Dedifferentiated amniotic fluid mesenchymal stem cell (primary cell): ENCODE measurements around the gene PITPNM3.

Source experiments
- DNase-seq: peaks from one replicate; pipeline ENCODE4 v3.0.0-alpha.2; 2016; ENCODE audit errors: extremely low spot score

Gene PITPNM3

GRCh38 chr17:6526362-6527152, 29.8 kb downstream of the PITPNM3 start:
- DNase-seq: no peak

GRCh38 chr17:6525731-6526130, 30.6 kb downstream of the PITPNM3 start:
- no peak for DNase-seq

DNA sequence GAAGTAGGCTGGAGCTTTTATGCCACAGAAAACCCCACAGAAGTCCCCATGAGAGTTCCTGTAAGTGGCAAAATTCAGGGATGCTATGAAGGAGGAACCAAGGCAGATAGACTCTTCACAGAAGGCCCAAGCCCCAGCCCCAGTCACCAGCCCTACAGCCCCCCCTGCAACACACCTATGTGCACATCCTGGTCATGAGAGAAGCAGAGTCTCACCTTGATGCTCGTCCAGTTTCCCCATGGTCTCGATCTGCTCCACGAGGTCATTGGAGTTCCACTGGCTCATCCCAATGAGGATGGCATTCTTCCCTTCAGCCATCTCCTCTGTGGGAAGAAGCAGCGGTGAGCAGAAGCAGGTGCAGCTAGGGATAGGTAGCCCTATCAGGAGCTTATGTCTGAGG, 31.2 kb downstream of the PITPNM3 start:
- DNase-seq: no peak

GRCh38 chr17:6524520-6524919, 31.8 kb downstream of the PITPNM3 start:
- DNase-seq: no peak

DNA sequence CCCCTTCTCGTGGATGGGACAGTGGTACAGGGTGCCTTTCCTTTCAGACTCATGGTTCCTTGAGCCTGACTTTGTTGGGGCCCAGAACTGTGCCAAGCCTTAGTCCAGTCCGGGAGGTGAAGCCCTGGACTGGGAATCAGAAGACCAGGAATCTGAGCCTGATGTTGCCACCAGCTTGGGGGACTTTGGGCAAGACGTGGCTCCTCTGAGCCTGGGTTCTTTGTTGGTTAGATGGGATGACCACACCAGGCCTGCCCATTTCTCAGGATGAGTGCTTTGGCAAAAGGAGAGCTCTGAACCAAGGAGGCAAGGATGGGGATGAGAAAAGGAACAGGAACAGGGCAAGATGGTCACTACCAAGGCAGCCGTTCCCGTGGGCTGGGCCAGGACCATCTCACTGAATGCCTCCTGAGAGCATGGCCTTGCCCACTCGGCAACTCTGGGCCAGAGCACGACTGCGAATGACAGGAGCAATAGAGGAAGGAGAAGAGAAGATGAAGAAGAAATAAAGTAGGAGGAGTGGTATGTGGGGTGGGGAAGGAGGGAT, 32.5 kb downstream of the PITPNM3 start:
- DNase-seq: no peak

- DNase-seq: no peak
Observed at GRCh38 chr17:6523330-6523729, 33.0 kb downstream of the PITPNM3 start.

DNA sequence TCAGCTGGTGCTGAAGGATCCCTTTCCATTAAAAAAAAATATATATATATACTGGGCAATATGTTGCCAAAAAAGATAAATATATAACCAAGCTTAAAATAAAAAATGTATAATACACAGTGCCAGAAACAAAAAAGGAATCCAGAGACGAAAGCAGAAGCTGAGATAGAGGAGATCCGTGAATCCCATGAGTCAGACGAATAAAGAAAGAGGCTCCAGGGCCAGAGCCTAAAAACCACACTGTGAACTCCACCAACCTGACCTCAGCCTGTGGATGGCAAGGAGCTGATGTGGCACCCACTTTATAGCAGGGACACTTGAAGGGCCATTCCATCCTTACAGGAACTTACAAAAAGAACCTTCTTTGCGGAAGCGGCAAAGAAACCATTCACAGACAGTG, 34.8 kb downstream of the PITPNM3 start:
- no peak for DNase-seq

GRCh38 chr17:6517062-6517461, 39.3 kb downstream of the PITPNM3 start:
- DNase-seq: no peak

DNA sequence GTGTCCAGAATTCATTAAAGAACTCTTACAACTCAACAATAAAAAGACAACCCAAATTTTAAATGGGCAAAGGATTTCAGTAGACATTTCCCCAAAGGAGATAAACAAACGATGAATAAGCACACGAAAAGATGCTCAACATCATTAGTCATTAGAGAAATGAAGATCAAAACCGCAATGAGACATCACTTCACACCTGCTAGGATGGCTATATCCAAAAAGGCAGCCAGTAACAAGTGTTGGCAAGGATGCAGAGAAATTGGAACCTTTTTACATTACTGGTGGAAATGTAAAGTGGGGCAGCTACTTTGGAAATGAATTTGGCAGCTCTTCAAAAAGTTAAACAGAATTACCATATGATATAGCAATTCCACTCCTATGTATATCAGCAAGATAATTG, 42.0 kb downstream of the PITPNM3 start:
- DNase-seq: no peak

GRCh38 chr17:6512552-6512951, 43.8 kb downstream of the PITPNM3 start:
- no peak for DNase-seq

DNA sequence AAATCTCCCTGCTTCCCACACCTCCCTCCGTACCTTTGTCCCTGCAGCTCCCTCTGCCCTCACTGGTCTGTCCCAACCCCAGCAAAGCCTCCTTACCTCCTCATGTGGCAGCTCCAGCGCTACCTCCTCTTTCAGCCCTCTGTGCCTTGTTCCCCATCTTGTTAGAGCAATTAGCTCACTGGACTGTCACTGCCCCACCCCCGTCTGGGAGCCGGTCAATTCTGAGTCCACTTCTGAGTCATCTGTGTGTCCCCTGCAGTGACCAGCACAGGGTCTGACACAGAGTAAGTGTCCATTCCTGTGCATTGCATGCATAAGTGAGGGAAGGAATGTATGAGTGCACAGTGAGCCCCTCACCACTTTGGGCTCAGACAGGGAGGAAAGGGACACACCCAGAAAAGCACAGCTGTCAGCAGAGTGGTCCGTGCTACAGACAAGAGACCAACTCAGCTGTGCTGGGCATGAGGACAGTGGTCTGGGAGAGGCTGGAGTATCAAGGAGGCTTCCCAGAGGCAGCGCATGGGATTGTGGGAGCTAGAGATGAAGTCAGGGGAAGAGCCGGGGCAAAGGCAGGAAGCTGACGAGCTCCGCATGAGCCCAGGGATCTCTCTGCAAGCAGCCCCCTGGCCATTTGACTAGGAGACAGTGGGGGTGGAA, 45.9 kb downstream of the PITPNM3 start:
- DNase-seq: no peak

DNA sequence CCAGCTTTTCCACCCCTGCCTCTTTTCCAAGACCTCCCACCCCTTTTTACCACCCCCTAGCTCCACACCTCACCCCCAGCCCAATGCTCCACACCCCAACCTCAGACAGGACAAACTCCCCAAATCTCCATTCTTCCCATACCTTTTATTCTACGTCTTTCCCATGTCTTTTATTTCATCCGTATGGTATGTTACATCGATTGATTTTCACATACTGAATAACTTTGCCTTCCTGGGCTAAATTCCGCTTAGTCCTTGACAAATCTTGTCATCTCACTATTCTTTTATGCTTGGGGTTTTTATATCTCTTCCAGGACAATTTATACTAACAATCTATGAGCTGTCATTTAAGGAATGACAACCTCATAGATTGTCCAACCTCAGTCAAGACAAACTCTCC, 46.4 kb downstream of the PITPNM3 start:
- no peak for DNase-seq

DNA sequence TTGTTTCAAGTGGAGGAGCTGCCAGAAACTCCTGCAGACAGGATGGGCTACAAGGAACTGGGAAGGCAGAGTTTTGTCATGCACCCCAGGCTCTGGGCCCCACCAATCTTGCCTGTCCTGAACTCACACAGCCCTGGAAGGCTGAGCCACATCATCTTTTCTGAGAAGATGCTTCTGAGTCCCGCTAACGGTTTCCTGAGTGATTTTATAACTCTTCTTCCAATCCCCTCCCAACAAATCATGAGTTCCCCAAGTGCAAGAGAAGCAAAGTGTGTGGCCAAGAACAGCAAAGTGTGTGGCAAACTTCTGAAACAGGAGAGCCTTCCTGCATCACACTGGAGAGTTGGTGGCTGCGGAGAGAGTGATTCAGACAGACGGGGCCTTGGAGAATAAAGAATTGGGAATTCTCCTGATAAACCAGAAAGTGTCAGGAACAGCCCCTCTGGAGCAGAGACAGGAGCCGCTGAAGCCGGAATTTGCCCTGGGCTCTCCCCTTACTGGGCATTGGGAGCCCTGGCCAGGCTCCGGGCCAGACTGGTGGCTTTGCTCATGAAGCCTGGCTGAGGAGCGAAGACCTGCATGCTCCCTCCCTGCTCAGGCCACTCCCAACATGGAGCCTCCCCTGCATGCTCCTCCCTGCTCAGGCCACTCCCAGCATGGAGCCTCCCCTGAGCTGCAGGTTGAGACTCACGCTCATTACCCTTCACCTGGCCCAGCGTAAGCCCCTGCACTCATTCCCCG, 47.2 kb downstream of the PITPNM3 start:
- no peak for DNase-seq

GRCh38 chr17:6508519-6509030, 47.8 kb downstream of the PITPNM3 start:
- DNase-seq: no peak

DNA sequence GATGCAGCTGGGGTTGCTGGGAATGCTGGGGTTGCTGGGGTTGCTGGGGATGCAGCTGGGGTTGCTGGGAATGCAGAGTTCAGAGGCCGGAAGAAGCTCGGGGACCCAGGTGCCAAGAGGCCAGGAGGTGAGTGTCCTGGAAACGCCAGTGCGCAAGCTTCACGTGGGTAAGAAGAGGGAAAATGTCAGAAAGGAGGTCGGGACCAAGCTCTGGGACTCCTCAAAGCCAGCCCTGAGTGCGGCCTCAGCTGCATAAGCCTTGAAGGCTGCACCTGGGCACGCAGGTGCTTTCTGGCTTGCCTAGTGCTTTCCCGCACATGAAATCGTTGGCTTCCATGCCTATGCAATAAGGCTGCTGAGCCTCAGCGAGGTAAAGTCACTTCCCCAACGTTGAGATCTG, 48.3 kb downstream of the PITPNM3 start:
- DNase-seq: no peak

DNA sequence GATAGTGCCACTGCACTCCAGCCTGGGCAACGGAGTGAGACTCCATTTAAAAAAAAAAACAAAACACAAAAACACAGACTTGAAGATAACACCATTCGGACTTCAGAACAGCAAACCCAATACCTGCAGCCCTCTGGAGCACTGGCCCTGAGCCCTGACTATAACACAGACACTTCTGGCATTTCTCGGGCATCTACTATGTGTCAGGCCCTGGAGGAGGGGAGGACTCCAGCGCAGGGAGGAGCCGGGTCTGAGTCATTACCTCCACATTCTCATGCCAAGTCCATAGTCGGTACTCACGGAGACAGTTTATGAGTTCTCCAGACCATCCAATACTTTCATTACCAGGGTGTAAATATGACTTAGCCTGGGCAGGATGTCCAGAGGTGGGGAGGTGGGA, 48.8 kb downstream of the PITPNM3 start:
- DNase-seq: peak; percentile 81

GRCh38 chr17:6506679-6507231, 49.6 kb downstream of the PITPNM3 start:
- DNase-seq: peak; percentile 54

DNA sequence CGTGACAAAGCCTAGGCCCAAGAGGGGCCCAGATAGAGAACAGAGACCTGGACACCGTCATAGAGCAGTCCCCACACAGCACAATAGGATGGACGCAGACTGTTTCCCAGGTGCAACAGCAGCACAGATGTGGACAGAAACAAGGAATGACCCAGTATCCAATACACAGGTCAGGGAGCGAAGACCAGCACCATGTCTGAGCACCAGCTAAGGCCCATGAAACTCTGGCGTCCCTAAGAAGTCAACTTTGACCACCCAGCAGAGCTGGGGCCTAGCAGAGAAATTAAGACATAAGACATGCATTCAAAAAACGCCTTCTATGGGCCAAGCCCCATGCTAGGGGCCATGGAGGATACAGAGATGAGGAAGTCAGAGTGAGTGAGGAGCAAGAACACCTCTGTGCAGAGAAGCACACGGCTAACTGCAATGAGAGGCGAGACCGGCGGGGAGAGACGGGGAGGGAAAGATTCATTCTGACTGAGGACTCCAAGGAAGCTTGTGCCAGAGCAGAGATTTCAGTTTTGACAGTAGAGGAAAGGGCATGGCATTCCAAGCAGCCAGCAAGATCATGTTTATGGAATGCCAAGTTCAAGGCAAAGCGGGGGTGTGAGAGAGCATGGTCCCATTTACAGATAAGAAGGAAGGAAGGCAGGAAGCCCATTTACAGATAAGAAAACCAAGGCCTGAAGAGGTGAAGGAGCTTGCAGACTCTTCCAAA, 50.8 kb downstream of the PITPNM3 start:
- DNase-seq: no peak

DNA sequence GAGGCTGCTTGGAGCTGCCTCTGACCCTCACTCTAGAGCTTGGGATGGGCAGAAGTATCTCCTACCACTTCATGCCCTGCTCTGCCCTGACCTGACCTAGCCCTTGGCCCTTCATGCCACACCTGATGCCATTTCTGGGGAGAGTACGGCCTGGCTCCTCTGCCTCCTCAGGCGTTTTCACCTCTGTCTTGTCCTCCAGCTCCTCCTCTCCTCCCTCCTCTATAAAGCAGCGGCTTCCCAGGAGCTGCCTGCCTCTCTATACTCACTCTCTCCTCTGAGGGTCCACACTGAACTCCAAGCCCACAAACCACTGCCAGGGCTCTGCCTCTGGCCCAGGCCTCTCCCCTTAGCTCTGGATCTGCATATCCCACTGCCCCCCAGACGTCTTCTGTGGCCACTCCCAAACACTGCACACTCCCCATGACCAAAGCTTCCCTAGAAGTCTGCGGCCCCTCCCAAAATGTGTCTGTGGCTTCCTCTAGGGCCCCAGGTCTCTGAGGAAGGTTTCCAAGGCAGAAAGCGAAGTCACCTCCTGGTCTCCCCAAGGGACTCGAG, 52.6 kb downstream of the PITPNM3 start:
- DNase-seq: no peak

- DNase-seq: no peak
Observed at GRCh38 chr17:6502871-6503509, 53.4 kb downstream of the PITPNM3 start.

- DNase-seq: no peak
Observed at GRCh38 chr17:6502142-6502541, 54.2 kb downstream of the PITPNM3 start.
